ENCODE data around the gene BRIX1. TPM values are rescaled to one million over a fixed set of nuclear protein-coding genes. Genes with fewer than 3 reads are reported as not detected.

The BRIX1 gene
- total and polyA plus RNA-seq, 2 of the 4 experiments (the other 2 are of a cell fraction) = 15.1 to 26.1 TPM

DNA sequence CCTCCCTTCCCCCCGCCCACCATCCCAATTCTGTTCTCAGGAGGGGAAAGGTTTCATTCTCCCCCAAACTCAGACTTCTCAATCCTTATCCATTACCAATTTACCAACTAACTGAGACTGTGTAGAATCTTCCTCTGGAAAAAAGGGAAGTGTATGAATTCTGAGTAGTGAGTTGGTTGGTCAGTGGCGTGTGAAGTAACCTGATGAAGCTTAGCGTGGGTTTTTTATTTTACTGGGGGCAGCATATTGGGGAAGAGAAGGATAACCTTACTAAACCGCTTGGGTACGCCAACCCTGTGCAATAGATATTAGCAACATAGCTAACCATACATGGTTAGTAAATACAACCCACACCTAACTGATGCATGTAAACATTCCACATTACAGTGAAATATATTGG lies 12.8 kb downstream of the BRIX1 start:
- TF ChIP-seq RAD21 (IDR thresholded peaks at IDR 0.05; ENCODE audit: low read length) (no peak), CHD1 (IDR thresholded peaks at IDR 0.05; ENCODE audit: low read depth, low read length) (no peak), RCOR1 (IDR thresholded peaks at IDR 0.05; ENCODE audit: insufficient replicate concordance, low read length) (no peak), CEBPB (IDR thresholded peaks at IDR 0.05; ENCODE audit: low read depth, low read length) (no peak), POLR2A (IDR thresholded peaks at IDR 0.05; ENCODE audit: low read depth, low read length) (no peak), RFX5 (IDR thresholded peaks at IDR 0.05; ENCODE audit: low read depth, low read length) (no peak), FOS (IDR thresholded peaks at IDR 0.05; ENCODE audit: low read depth, low read length) (no peak), NFE2L2 (IDR thresholded peaks at IDR 0.05; ENCODE audit: low read depth, low read length) (no peak), MAZ (IDR thresholded peaks at IDR 0.05; ENCODE audit: borderline replicate concordance, low read depth, low read length) (no peak), SMC3 (IDR thresholded peaks at IDR 0.05; ENCODE audit: low read depth, low read length) (no peak)
- TF ChIP-seq, protein P1, sequence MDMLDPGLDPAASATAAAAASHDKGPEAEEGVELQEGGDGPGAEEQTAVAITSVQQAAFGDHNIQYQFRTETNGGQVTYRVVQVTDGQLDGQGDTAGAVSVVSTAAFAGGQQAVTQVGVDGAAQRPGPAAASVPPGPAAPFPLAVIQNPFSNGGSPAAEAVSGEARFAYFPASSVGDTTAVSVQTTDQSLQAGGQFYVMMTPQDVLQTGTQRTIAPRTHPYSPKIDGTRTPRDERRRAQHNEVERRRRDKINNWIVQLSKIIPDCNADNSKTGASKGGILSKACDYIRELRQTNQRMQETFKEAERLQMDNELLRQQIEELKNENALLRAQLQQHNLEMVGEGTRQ (IDR thresholded peaks at IDR 0.05; ENCODE audit: low read depth, low read length) = no peak
- TF ChIP-seq, protein P2, sequence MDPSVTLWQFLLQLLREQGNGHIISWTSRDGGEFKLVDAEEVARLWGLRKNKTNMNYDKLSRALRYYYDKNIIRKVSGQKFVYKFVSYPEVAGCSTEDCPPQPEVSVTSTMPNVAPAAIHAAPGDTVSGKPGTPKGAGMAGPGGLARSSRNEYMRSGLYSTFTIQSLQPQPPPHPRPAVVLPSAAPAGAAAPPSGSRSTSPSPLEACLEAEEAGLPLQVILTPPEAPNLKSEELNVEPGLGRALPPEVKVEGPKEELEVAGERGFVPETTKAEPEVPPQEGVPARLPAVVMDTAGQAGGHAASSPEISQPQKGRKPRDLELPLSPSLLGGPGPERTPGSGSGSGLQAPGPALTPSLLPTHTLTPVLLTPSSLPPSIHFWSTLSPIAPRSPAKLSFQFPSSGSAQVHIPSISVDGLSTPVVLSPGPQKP (IDR thresholded peaks at IDR 0.05; ENCODE audit: borderline replicate concordance, low read depth, low read length) = no peak
- Histone ChIP-seq H3K4ac (ENCODE audit: low read depth, low read length) (no peak overlapping the region), H3K9ac (ENCODE audit: low read depth, low read length) (no peak overlapping the region), H4K5ac (ENCODE audit: low read depth, low read length) (no peak overlapping the region), H3K18ac (ENCODE audit: low read depth, low read length) (no peak overlapping the region), H4K8ac (ENCODE audit: low read depth in 2 of 2, low read length in 2 of 2) (no peak overlapping the region), H2AK9ac (replicated peaks; ENCODE audit: low read depth, low read length, poor library complexity) (no peak overlapping the region), H2BK15ac (ENCODE audit: low read depth, low read length) (no peak overlapping the region), H4K20me1 (ENCODE audit: insufficient read depth, low read length) (peaks cover 15% of the 10 kb centered on the region), H3K27ac (ENCODE audit: insufficient read depth, low read length) (no peak overlapping the region), H3K4me2 (ENCODE audit: low read depth, low read length) (no peak overlapping the region), H3K79me1 (ENCODE audit: low read depth in 1 of 2, low read length in 2 of 2) (peaks cover 11 to 42% of the 10 kb centered on the region in 2 experiments), H3K23ac (ENCODE audit: low read depth, low read length) (no peak overlapping the region), H3K14ac (replicated peaks; ENCODE audit: low read depth, low read length) (no peak overlapping the region), H4K91ac (ENCODE audit: insufficient read depth, low read depth, low read length) (no peak overlapping the region), H3K4me3 (ENCODE audit: insufficient read depth, low read depth, low read length) (no peak overlapping the region), H2BK5ac (ENCODE audit: low read depth, low read length, poor library complexity, severe bottlenecking) (no peak overlapping the region), H2BK20ac (ENCODE audit: low read depth, low read length) (no peak overlapping the region), H3K9me1 (ENCODE audit: insufficient read depth, low read length) (peaks cover 8% of the 10 kb centered on the region), H3K27me3 (ENCODE audit: control insufficient read depth, insufficient read depth, low read length) (no peaks in the 10 kb centered on the region), H3K4me1 (ENCODE audit: control insufficient read depth, insufficient read depth, low read length) (peaks cover 7% of the 10 kb centered on the region), H3K36me3 (ENCODE audit: control insufficient read depth, insufficient read depth, low read length) (peaks cover 2% of the 10 kb centered on the region), H3K9me3 (ENCODE audit: control insufficient read depth, insufficient read depth, low read length) (no peaks in the 10 kb centered on the region), H2AFZ (replicated peaks; ENCODE audit: low read length, poor library complexity) (no peak overlapping the region), H2BK120ac (ENCODE audit: low read depth, low read length) (no peak overlapping the region), H2AK5ac (ENCODE audit: low read depth, low read length) (no peak overlapping the region), H3K56ac (ENCODE audit: extremely low read depth, insufficient read depth, low read length) (no peak overlapping the region)
- ChIA-PET CTCF (no interaction called here), POLR2A (ENCODE audit: unreplicated experiment) (interaction anchor here (1.0 kb wide), 1 partner anchor 13 kb away, joined by 4 read pairs; the partner anchor contains the start of genes BRIX1 and RAD1)
- DNase-seq (no peak), ATAC-seq (ENCODE audit: low read depth) (no peak)
- in situ Hi-C loops (cut with MboI; ENCODE audit: low sequenced_read_pairs) (no loop called here), intact Hi-C loops (cut with micrococcal nuclease) (no loop called here), dilution Hi-C loops (cut with HindIII; ENCODE audit: low sequenced_read_pairs, unreplicated experiment) (no loop called here)
- WGBS, 2 experiments (ENCODE audit: extremely low coverage in 2 of 2, insufficient read length in 1 of 2) = no CpG with 5 or more reads among the region's 5 CpGs
- no TSS peak for BruUV-seq (replicated peaks)
